ENCODE measurements around the gene RETREG3. TPM values are rescaled to one million over a fixed set of nuclear protein-coding genes. Genes with fewer than 3 reads are reported as not detected.

RETREG3 gene
- total and polyA plus RNA-seq, 2 of the 4 experiments (the other 2 are of a cell fraction) = 18.1 to 44.1 TPM

DNA sequence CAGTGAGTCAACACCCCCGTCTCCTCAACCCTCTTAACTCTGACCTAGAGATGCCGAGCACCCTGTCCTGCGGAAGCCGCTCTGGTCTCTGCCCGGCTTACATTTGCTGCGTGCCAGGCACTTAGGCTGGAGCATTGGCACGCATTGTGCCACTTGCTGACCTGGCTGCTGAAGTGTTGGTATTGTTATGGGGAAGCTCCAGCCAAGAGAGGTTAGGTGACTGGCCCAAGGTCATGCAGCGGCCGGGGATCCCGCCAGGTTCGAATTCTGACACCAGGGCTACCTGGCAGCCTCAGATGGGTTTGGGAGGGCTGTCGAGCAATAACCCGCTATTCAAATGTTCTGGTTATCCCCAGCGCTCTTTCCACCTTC lies 61.5 kb downstream of the RETREG3 start (continued):
- TF ChIP-seq RFX5 (IDR thresholded peaks at IDR 0.05; ENCODE audit: low read depth, low read length) (no peak), BHLHE40 (IDR thresholded peaks at IDR 0.05; ENCODE audit: low read depth, low read length) (no peak), RAD21 (IDR thresholded peaks at IDR 0.05; ENCODE audit: low read length) (no peak), CEBPB (IDR thresholded peaks at IDR 0.05; ENCODE audit: low read depth, low read length) (no peak)

DNA sequence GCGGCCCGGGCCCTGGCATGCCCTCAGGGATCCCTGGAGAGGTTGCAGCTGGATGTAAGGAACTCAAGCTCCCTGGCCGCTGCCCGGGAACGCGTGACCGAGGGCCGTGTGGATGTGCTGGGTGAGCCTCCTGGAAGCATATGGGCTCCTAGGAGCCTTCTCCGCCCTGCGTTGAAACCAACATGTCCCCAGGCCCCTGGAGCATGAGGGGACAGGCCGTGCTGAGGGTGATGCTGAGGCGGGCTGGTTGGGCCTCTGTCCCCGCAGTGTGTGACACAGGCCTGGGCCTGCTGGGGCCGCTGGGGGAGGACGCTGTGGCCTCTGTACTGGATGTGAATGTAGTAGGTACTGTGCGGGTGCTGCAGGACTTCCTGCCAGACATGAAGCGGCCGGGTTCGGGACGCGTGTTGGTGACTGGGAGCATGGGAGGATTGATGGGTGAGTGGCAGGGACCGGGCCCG lies 62.1 kb downstream of the RETREG3 start:
- Histone ChIP-seq H3K23ac (ENCODE audit: low read depth, low read length) (no peak overlapping the region), H4K91ac (ENCODE audit: insufficient read depth, low read depth, low read length) (no peak overlapping the region), H4K8ac (ENCODE audit: low read depth in 2 of 2, low read length in 2 of 2) (no peak overlapping the region), H3K4me2 (ENCODE audit: low read depth, low read length) (no peak overlapping the region), H2AK5ac (ENCODE audit: low read depth, low read length) (no peak overlapping the region), H3K9me3 (ENCODE audit: control insufficient read depth, insufficient read depth, low read length) (no peaks in the 10 kb centered on the region), H2AK9ac (replicated peaks; ENCODE audit: low read depth, low read length, poor library complexity) (no peak overlapping the region), H2BK15ac (ENCODE audit: low read depth, low read length) (no peak overlapping the region), H2AFZ (replicated peaks; ENCODE audit: low read length, poor library complexity) (no peak overlapping the region), H3K18ac (ENCODE audit: low read depth, low read length) (no peak overlapping the region), H2BK5ac (ENCODE audit: low read depth, low read length, poor library complexity, severe bottlenecking) (no peak overlapping the region), H3K79me1 (ENCODE audit: low read depth in 1 of 2, low read length in 2 of 2) (peaks cover 3 to 27% of the 10 kb centered on the region in 2 experiments), H3K56ac (ENCODE audit: extremely low read depth, insufficient read depth, low read length) (no peak overlapping the region), H3K4me3 (ENCODE audit: insufficient read depth, low read depth, low read length) (no peak overlapping the region), H3K27me3 (ENCODE audit: control insufficient read depth, insufficient read depth, low read length) (no peaks in the 10 kb centered on the region), H2BK120ac (ENCODE audit: low read depth, low read length) (no peak overlapping the region), H3K9ac (ENCODE audit: low read depth, low read length) (no peak overlapping the region), H2BK20ac (ENCODE audit: low read depth, low read length) (no peak overlapping the region), H3K4ac (ENCODE audit: low read depth, low read length) (no peak overlapping the region), H4K20me1 (ENCODE audit: insufficient read depth, low read length) (no peaks in the 10 kb centered on the region; the same call in 1 of the 2 replicates), H3K4me1 (ENCODE audit: control insufficient read depth, insufficient read depth, low read length) (peaks cover 3% of the 10 kb centered on the region; the same call in 1 of the 2 replicates), H3K36me3 (ENCODE audit: control insufficient read depth, insufficient read depth, low read length) (peaks cover 29% of the 10 kb centered on the region; the same call in 1 of the 2 replicates), H3K9me1 (ENCODE audit: insufficient read depth, low read length) (peaks cover 4% of the 10 kb centered on the region; the same call in 1 of the 2 replicates), H3K14ac (replicated peaks; ENCODE audit: low read depth, low read length) (no peak overlapping the region), H4K5ac (ENCODE audit: low read depth, low read length) (no peak overlapping the region), H3K27ac (ENCODE audit: insufficient read depth, low read length) (no peak overlapping the region)
- no TSS peak for BruUV-seq (replicated peaks)
- WGBS, 2 experiments (ENCODE audit: extremely low coverage in 2 of 2, insufficient read length in 1 of 2) = 93% methylated on average over 3 of the region's 23 CpGs; no CpG with 5 or more reads in 1 of the 2 experiments
- dilution Hi-C loops (cut with HindIII; ENCODE audit: low sequenced_read_pairs, unreplicated experiment) = no loop called here
- DNase-seq = no peak
- in situ Hi-C loops (cut with MboI; ENCODE audit: low sequenced_read_pairs) = no loop called here
- ATAC-seq (ENCODE audit: low read depth) = peak; percentile 7; the same call in 1 of the 2 replicates
- TF ChIP-seq BHLHE40 (IDR thresholded peaks at IDR 0.05; ENCODE audit: low read depth, low read length) (no peak), POLR2A (IDR thresholded peaks at IDR 0.05; ENCODE audit: low read depth, low read length) (no peak), FOS (IDR thresholded peaks at IDR 0.05; ENCODE audit: low read depth, low read length) (no peak), MAZ (IDR thresholded peaks at IDR 0.05; ENCODE audit: borderline replicate concordance, low read depth, low read length) (no peak), SMC3 (IDR thresholded peaks at IDR 0.05; ENCODE audit: low read depth, low read length) (no peak)
- TF ChIP-seq, protein P1, sequence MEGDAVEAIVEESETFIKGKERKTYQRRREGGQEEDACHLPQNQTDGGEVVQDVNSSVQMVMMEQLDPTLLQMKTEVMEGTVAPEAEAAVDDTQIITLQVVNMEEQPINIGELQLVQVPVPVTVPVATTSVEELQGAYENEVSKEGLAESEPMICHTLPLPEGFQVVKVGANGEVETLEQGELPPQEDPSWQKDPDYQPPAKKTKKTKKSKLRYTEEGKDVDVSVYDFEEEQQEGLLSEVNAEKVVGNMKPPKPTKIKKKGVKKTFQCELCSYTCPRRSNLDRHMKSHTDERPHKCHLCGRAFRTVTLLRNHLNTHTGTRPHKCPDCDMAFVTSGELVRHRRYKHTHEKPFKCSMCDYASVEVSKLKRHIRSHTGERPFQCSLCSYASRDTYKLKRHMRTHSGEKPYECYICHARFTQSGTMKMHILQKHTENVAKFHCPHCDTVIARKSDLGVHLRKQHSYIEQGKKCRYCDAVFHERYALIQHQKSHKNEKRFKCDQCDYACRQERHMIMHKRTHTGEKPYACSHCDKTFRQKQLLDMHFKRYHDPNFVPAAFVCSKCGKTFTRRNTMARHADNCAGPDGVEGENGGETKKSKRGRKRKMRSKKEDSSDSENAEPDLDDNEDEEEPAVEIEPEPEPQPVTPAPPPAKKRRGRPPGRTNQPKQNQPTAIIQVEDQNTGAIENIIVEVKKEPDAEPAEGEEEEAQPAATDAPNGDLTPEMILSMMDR (conservative IDR thresholded peaks at IDR 0.05; ENCODE audit: low read depth, low read length) = no peak
- POLR2A ChIA-PET (ENCODE audit: unreplicated experiment) = no interaction called here
- intact Hi-C loops (cut with micrococcal nuclease) = no loop called here
- CTCF ChIA-PET = no interaction called here

All from IMR-90 (cell line).